PC-3 (cell line): ENCODE measurements around the gene EEF1B2. TPM values are rescaled to one million over a fixed set of nuclear protein-coding genes. Genes with fewer than 3 reads are reported as not detected.

ENCODE experiments used
- ATAC-seq: fragments of 200-7000 bp; cut with Tn5 transposase; 2 replicates; pipeline ENCODE4 v1.9.1; 2020; ENCODE audit warnings: mild to moderate bottlenecking, moderate library complexity
- BruUV-seq: library from RNA; stranded (reverse); fragments of 400-500 nt; replicated peaks from 2 replicates; lab custom pipeline; 2021; lab: Mats Ljungman, UMichigan
- CTCF ChIA-PET: fragments of 300-600 bp; sonication (Branson Sonifier 250); formaldehyde crosslinking; loops from one replicate; lab custom pipeline; 2022; ENCODE audit warnings: antibody characterized with exemption; lab: Charles Lee
- POLR2A ChIA-PET: fragments of 300-600 bp; sonication (Branson Sonifier 250); formaldehyde crosslinking; loops from one replicate; lab custom pipeline; 2022; ENCODE audit warnings: antibody characterized with exemption; ENCODE audit not compliant: unreplicated experiment; lab: Charles Lee
- DNase-seq: peaks from one replicate; pipeline ENCODE4 v3.0.0-alpha.2; 2015
- H2AFZ ChIP-seq: fragments of 300-600 bp; sonication (generic); 2 replicates; pipeline ENCODE4 v1.6.0; 2016; ENCODE audit warnings: antibody characterized with exemption, low read length
- H3F3A ChIP-seq: fragments of 300-600 bp; sonication (generic); one replicate; pipeline ENCODE4 v1.6.0; 2017; ENCODE audit warnings: antibody characterized with exemption, low read length, control low read depth, mild to moderate bottlenecking; ENCODE audit not compliant: unreplicated experiment
- H3K27ac ChIP-seq: fragments of 300-600 bp; sonication (generic); 2 replicates; pipeline ENCODE4 v1.5.1; 2016; ENCODE audit warnings: mild to moderate bottlenecking, low read length
- H3K27me3 ChIP-seq: fragments of 300-600 bp; sonication (generic); 2 replicates; pipeline ENCODE4 v1.6.1; 2016; ENCODE audit warnings: low read length, mixed read lengths
- H3K36me3 ChIP-seq: fragments of 300-600 bp; sonication (generic); 2 replicates; pipeline ENCODE4 v1.6.1; 2016; ENCODE audit warnings: low read depth, mixed run types, low read length, mixed read lengths
- H3K4me1 ChIP-seq: fragments of 300-600 bp; sonication (generic); 2 replicates; pipeline ENCODE4 v1.5.1; 2016; ENCODE audit warnings: low read length; ENCODE audit not compliant: insufficient read depth
- H3K4me2 ChIP-seq: fragments of 300-600 bp; sonication (generic); 2 replicates; pipeline ENCODE4 v1.6.0; 2016; ENCODE audit warnings: low read length
- H3K4me3 ChIP-seq: fragments of 300-600 bp; sonication (generic); 2 replicates; pipeline ENCODE4 v1.5.1; 2016; ENCODE audit warnings: mild to moderate bottlenecking, low read length, mixed read lengths
- H3K79me2 ChIP-seq: fragments of 300-600 bp; sonication (generic); 2 replicates; pipeline ENCODE4 v1.6.1; 2017; ENCODE audit warnings: low read length, mixed read lengths
- H3K9ac ChIP-seq: fragments of 300-600 bp; sonication (generic); 2 replicates; pipeline ENCODE4 v1.6.0; 2016; ENCODE audit warnings: mild to moderate bottlenecking, low read length
- H3K9me2 ChIP-seq: fragments of 300-600 bp; sonication (generic); replicated peaks from 2 replicates; pipeline ENCODE4 v1.6.1; 2016; ENCODE audit warnings: mixed run types, low read length, mixed read lengths
- H3K9me3 ChIP-seq: fragments of 300-600 bp; sonication (generic); 2 replicates; pipeline ENCODE4 v1.6.1; 2016; ENCODE audit warnings: low read length, mixed read lengths
- H4K20me1 ChIP-seq: fragments of 300-600 bp; sonication (generic); 2 replicates; pipeline ENCODE4 v1.6.1; 2016; ENCODE audit warnings: low read length, mixed read lengths
- EZH2 ChIP-seq: fragments of 300-600 bp; sonication (generic); IDR thresholded peaks from one replicate; pipeline ENCODE4 v1.6.1; 2017; ENCODE audit warnings: antibody characterized with exemption, mild to moderate bottlenecking, low read length; ENCODE audit not compliant: unreplicated experiment
- EZH2phosphoT487 ChIP-seq: fragments of 300-600 bp; sonication (generic); IDR thresholded peaks from 2 replicates; pipeline ENCODE4 v1.6.1; 2018; ENCODE audit warnings: mild to moderate bottlenecking, antibody characterized with exemption, low read length, borderline replicate concordance
- intact Hi-C: fragments of 100-400 bp; cut with micrococcal nuclease; formaldehyde crosslinking; loops from 2 replicates; pipeline ENCODE4 v1.9.0; 2023
- total RNA-seq: library from RNA; depleted of rRNA; stranded (reverse); fragments of >200 nt; gene quantifications from 2 replicates; pipeline ENCODE4 v1.2.3, GENCODE V29; 2014
- TF ChIP-seq, protein P1 (sequence below): fragments of 300-600 bp; sonication (generic); conservative IDR thresholded peaks from 2 replicates; pipeline ENCODE4 v1.5.1; 2017; ENCODE audit warnings: antibody characterized with exemption, low read depth, mild to moderate bottlenecking, low read length

Gene EEF1B2
- total RNA-seq, 1 experiment from 2014 or later = 616 TPM

DNA sequence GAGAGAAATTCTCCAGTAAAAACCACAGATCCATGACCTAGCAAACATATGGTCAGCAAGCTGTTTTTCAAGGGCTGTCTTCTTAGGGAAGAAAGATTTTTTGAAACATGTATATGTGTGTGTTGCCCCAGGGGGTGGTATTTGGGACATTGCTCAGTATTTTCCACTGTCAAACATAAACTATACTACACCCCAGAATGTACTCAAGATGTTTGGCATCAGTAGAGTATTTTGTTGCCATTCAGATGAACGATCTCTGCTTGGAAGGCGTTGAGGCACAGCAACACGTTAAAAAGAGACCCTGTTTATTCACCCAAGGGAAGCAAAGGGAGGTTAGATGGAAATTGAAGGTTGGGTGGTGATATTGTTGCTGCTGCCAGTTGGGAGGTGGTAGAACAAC is 30.0 kb downstream of the EEF1B2 start:
- no peak for DNase-seq
- POLR2A ChIA-PET = no interaction called here
- no peak for ATAC-seq

DNA sequence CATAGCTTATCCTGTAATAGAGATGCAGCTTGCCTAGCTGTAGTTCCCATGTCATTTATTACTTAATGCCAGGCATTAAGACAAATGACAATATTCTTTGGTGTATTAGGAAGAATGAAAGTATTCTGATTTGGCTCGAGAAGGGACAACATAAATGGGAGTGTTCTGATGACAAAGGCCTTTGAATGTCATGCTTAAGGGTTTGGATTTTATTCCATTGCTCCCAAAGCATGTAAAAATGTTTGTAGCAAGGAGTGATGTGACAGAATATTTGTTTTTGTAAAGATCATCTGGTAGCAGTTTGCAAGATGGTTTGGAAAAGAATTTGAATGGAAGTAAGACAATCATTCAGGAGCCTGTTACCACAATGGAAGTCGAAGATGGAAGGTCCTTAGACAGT is 30.4 kb downstream of the EEF1B2 start:
- Histone ChIP-seq H3F3A (no peaks in the 10 kb centered on the region), H3K4me3 (no peak overlapping the region), H3K4me2 (no peak overlapping the region), H3K79me2 (no peaks in the 10 kb centered on the region), H4K20me1 (no peaks in the 10 kb centered on the region), H3K9me2 (no peaks in the 10 kb centered on the region), H3K9ac (no peak overlapping the region), H3K36me3 (no peaks in the 10 kb centered on the region), H3K4me1 (no peaks in the 10 kb centered on the region), H2AFZ (no peak overlapping the region), H3K27ac (no peak overlapping the region), H3K27me3 (no peaks in the 10 kb centered on the region), H3K9me3 (no peaks in the 10 kb centered on the region)
- no TSS peak for BruUV-seq
- ATAC-seq (no peak), DNase-seq (no peak)
- intact Hi-C loops = no loop called here
- TF ChIP-seq, protein P1, sequence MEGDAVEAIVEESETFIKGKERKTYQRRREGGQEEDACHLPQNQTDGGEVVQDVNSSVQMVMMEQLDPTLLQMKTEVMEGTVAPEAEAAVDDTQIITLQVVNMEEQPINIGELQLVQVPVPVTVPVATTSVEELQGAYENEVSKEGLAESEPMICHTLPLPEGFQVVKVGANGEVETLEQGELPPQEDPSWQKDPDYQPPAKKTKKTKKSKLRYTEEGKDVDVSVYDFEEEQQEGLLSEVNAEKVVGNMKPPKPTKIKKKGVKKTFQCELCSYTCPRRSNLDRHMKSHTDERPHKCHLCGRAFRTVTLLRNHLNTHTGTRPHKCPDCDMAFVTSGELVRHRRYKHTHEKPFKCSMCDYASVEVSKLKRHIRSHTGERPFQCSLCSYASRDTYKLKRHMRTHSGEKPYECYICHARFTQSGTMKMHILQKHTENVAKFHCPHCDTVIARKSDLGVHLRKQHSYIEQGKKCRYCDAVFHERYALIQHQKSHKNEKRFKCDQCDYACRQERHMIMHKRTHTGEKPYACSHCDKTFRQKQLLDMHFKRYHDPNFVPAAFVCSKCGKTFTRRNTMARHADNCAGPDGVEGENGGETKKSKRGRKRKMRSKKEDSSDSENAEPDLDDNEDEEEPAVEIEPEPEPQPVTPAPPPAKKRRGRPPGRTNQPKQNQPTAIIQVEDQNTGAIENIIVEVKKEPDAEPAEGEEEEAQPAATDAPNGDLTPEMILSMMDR = no peak
- no peak for TF ChIP-seq EZH2phosphoT487
- ChIA-PET CTCF (no interaction called here), POLR2A (no interaction called here)

More for the DNA sequence above, 30.0 kb downstream of the EEF1B2 start:
- CTCF ChIA-PET = no interaction called here
- Histone ChIP-seq H3K9ac (no peak overlapping the region), H3K9me2 (no peaks in the 10 kb centered on the region), H3K4me2 (no peak overlapping the region), H2AFZ (no peak overlapping the region), H3K4me1 (no peaks in the 10 kb centered on the region), H3K79me2 (no peaks in the 10 kb centered on the region), H4K20me1 (no peaks in the 10 kb centered on the region), H3K27ac (no peak overlapping the region), H3F3A (no peaks in the 10 kb centered on the region), H3K4me3 (no peak overlapping the region), H3K9me3 (no peaks in the 10 kb centered on the region), H3K36me3 (no peaks in the 10 kb centered on the region), H3K27me3 (no peaks in the 10 kb centered on the region)
- no TSS peak for BruUV-seq
- TF ChIP-seq EZH2phosphoT487 (no peak), EZH2 (no peak)
- TF ChIP-seq, protein P1 = no peak
- intact Hi-C loops = no loop called here

DNA sequence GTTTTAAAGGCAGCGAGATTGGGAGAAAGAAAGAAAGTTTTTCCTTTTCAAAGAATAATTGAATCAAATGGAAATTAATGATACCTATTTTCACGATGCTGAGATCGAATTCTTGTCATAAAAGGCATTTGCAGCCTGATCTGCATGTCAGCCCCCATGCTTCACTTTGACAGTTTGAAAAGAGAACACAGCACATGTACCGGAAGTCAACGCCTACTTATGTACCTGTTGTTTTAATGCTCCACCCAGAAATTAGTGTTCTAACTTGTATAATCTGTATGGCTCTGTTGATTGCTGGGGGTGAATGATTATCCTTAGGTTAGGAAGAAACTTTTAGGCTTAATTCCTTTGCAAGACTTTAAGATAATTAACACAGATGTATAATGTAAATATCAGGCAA is 31.0 kb downstream of the EEF1B2 start:
- Histone ChIP-seq H3K9ac (no peak overlapping the region), H4K20me1 (no peaks in the 10 kb centered on the region)

More for the DNA sequence above, 31.0 kb downstream of the EEF1B2 start:
- Histone ChIP-seq H3K27ac (no peak overlapping the region), H3K4me2 (no peak overlapping the region), H3K79me2 (no peaks in the 10 kb centered on the region), H3K9me2 (no peaks in the 10 kb centered on the region), H3K4me3 (no peak overlapping the region), H2AFZ (no peak overlapping the region), H3K9me3 (no peaks in the 10 kb centered on the region), H3K27me3 (no peaks in the 10 kb centered on the region), H3K36me3 (no peaks in the 10 kb centered on the region), H3K4me1 (no peaks in the 10 kb centered on the region), H3F3A (no peaks in the 10 kb centered on the region)
- ChIA-PET CTCF (no interaction called here), POLR2A (no interaction called here)
- intact Hi-C loops = no loop called here
- BruUV-seq = no TSS peak
- ATAC-seq = no peak
- DNase-seq = no peak
- TF ChIP-seq EZH2 (no peak), EZH2phosphoT487 (no peak)
- TF ChIP-seq, protein P1 = no peak
